Measurements from ENCODE around the gene CHD5. TPM values are rescaled to one million over a fixed set of nuclear protein-coding genes. Genes with fewer than 3 reads are reported as not detected.

Gene CHD5
- total RNA-seq, 1 experiment from 2014 or later = 2.4 TPM

GRCh38 chr1:6054596-6054995 is 125.5 kb downstream of the CHD5 start:
- H3K4me1 Mint-ChIP-seq = peaks cover 11% of the 10 kb centered on the region
- H3K27me3 Mint-ChIP-seq (ENCODE audit: low read depth) = no peaks in the 10 kb centered on the region
- no peaks in the 10 kb centered on the region for H3K9me3 Mint-ChIP-seq
- no peak for TF ChIP-seq STAT6 (CRISPR knock-in tag; conservative IDR thresholded peaks at IDR 0.05; ENCODE audit: low read depth)
- no peak for TF ChIP-seq ATF6 (CRISPR knock-in tag; IDR thresholded peaks at IDR 0.05)
- TF ChIP-seq GRHL2 (CRISPR knock-in tag; IDR thresholded peaks at IDR 0.05; ENCODE audit: insufficient replicate concordance, severe bottlenecking) = no peak
- TF ChIP-seq ZNF671 (CRISPR knock-in tag; IDR thresholded peaks at IDR 0.05) = no peak
- TF ChIP-seq HMGXB4 (CRISPR knock-in tag; IDR thresholded peaks at IDR 0.05) = no peak
- TF ChIP-seq NR2C2 (CRISPR knock-in tag; IDR thresholded peaks at IDR 0.05) = no peak
- no peak for TF ChIP-seq USF2 (CRISPR knock-in tag; IDR thresholded peaks at IDR 0.05)
- no peak for TF ChIP-seq USF1 (CRISPR knock-in tag; IDR thresholded peaks at IDR 0.05)
- TF ChIP-seq HMGA2 (CRISPR knock-in tag; IDR thresholded peaks at IDR 0.05) = no peak
- no peak for TF ChIP-seq ZNF263 (CRISPR knock-in tag; IDR thresholded peaks at IDR 0.05; ENCODE audit: low read depth)
- no peak for TF ChIP-seq ZBTB21 (CRISPR knock-in tag; IDR thresholded peaks at IDR 0.05; ENCODE audit: borderline replicate concordance)
- no peak for TF ChIP-seq CBFB (CRISPR knock-in tag; IDR thresholded peaks at IDR 0.05; ENCODE audit: low read depth)
- no peak for TF ChIP-seq FOXK1 (CRISPR knock-in tag; IDR thresholded peaks at IDR 0.05)
- TF ChIP-seq ZNF219 (CRISPR knock-in tag; IDR thresholded peaks at IDR 0.05; ENCODE audit: borderline replicate concordance) = no peak
- TF ChIP-seq E2F4 (CRISPR knock-in tag; IDR thresholded peaks at IDR 0.05; ENCODE audit: borderline replicate concordance, low read depth) = no peak
- TF ChIP-seq PREB (CRISPR knock-in tag; IDR thresholded peaks at IDR 0.05; ENCODE audit: borderline replicate concordance) = no peak
- no peak for TF ChIP-seq TEAD1 (CRISPR knock-in tag; IDR thresholded peaks at IDR 0.05)
- no peak for TF ChIP-seq ERG (CRISPR knock-in tag; IDR thresholded peaks at IDR 0.05)
- ChIA-PET CTCF (no interaction called here), POLR2A (no interaction called here)
- H3K36me3 Mint-ChIP-seq = no peaks in the 10 kb centered on the region
- DNase-seq (ENCODE audit: low spot score) = no peak
- no peak overlapping the region for H3K4me3 Mint-ChIP-seq
- ATAC-seq = no peak
- H3K27ac Mint-ChIP-seq = no peak overlapping the region
